HepG2 (cell line): ENCODE results near the gene SPSB1. TPM values are rescaled to one million over a fixed set of nuclear protein-coding genes. Genes with fewer than 3 reads are reported as not detected.
A peak's percentile ranks its signal among the peaks of the same experiment; 100 is the strongest.

ENCODE experiments used
- CENPX ChIP-seq: sonication (generic); formaldehyde crosslinking; IDR thresholded peaks from 2 replicates; pipeline ENCODE4 v1.9.0; 2021; ENCODE audit warnings: mild to moderate bottlenecking, missing genetic modification reagents, moderate library complexity
- DPF2 ChIP-seq: sonication (generic); formaldehyde crosslinking; IDR thresholded peaks from 2 replicates; pipeline ENCODE4 v1.4.0; 2020; ENCODE audit warnings: mild to moderate bottlenecking, low read depth, missing genetic modification reagents, borderline replicate concordance
- DR1 ChIP-seq: sonication (generic); formaldehyde crosslinking; IDR thresholded peaks from 2 replicates; pipeline ENCODE4 v1.8.0; 2021; ENCODE audit warnings: mild to moderate bottlenecking, missing genetic modification reagents, inconsistent platforms
- E2F1 ChIP-seq: sonication (generic); formaldehyde crosslinking; IDR thresholded peaks from 2 replicates; pipeline ENCODE4 v1.5.0; 2020; ENCODE audit warnings: missing genetic modification reagents
- HMGA1 ChIP-seq: sonication (generic); formaldehyde crosslinking; conservative IDR thresholded peaks from 2 replicates; pipeline ENCODE4 v1.4.0; 2020; ENCODE audit warnings: missing genetic modification reagents
- NBN ChIP-seq: fragments of 450-650 bp; conservative IDR thresholded peaks from 2 replicates; pipeline ENCODE4 v1.6.1; 2017
- NR2C2 ChIP-seq: sonication (generic); formaldehyde crosslinking; IDR thresholded peaks from 2 replicates; pipeline ENCODE4 v1.4.0; 2020; ENCODE audit warnings: missing genetic modification reagents, mild to moderate bottlenecking, moderate library complexity, borderline replicate concordance
- PTBP1 ChIP-seq: fragments of 200-400 bp; formaldehyde crosslinking; IDR thresholded peaks from 2 replicates; pipeline ENCODE4 v1.6.1; 2018; ENCODE audit warnings: low read length, low read depth; ENCODE audit not compliant: poor library complexity, severe bottlenecking
- RARG ChIP-seq: sonication (generic); formaldehyde crosslinking; IDR thresholded peaks from 2 replicates; pipeline ENCODE4 v1.4.0; 2020; ENCODE audit warnings: low read depth, mild to moderate bottlenecking, missing genetic modification reagents
- RELA ChIP-seq: sonication (generic); formaldehyde crosslinking; IDR thresholded peaks from 2 replicates; pipeline ENCODE4 v1.4.0; 2020; ENCODE audit warnings: missing genetic modification reagents
- SKIL ChIP-seq: sonication (generic); formaldehyde crosslinking; IDR thresholded peaks from 2 replicates; pipeline ENCODE4 v1.8.0; 2022; ENCODE audit warnings: missing genetic modification reagents, mild to moderate bottlenecking, moderate library complexity, borderline replicate concordance
- SMARCE1 ChIP-seq: fragments of 450-650 bp; IDR thresholded peaks from 2 replicates; pipeline ENCODE4 v1.6.1; 2017; ENCODE audit warnings: borderline replicate concordance
- YY1 ChIP-seq: IDR thresholded peaks from 2 replicates; pipeline ENCODE4 v1.6.1; 2011; ENCODE audit warnings: low read length, low read depth, moderate library complexity, mild to moderate bottlenecking; ENCODE audit not compliant: insufficient read depth, insufficient replicate concordance
- ZBTB3 ChIP-seq: sonication (generic); formaldehyde crosslinking; IDR thresholded peaks from 2 replicates; pipeline ENCODE4 v1.4.0; 2020; ENCODE audit warnings: low read depth, mild to moderate bottlenecking, moderate library complexity, missing genetic modification reagents, borderline replicate concordance
- ZC3H13 ChIP-seq: sonication (generic); formaldehyde crosslinking; IDR thresholded peaks from 2 replicates; pipeline ENCODE4 v1.8.1; 2023; ENCODE audit warnings: mild to moderate bottlenecking, missing genetic modification reagents, moderate library complexity
- ZFP36L1 ChIP-seq: sonication (generic); formaldehyde crosslinking; IDR thresholded peaks from 2 replicates; pipeline ENCODE4 v1.8.0; 2022; ENCODE audit warnings: mild to moderate bottlenecking, missing genetic modification reagents, moderate library complexity
- ZFX ChIP-seq: sonication (generic); formaldehyde crosslinking; IDR thresholded peaks from 2 replicates; pipeline ENCODE4 v1.4.0; 2020; ENCODE audit warnings: mild to moderate bottlenecking, low read depth, missing genetic modification reagents, moderate library complexity
- ZNF207 ChIP-seq: fragments of 450-650 bp; IDR thresholded peaks from 2 replicates; pipeline ENCODE4 v1.6.1; 2016; ENCODE audit warnings: antibody characterized with exemption, borderline replicate concordance
- ZNF251 ChIP-seq: sonication (generic); formaldehyde crosslinking; IDR thresholded peaks from 2 replicates; pipeline ENCODE4 v1.9.0; 2021; ENCODE audit warnings: mild to moderate bottlenecking, missing genetic modification reagents
- ZNF282 ChIP-seq: fragments of 450-650 bp; IDR thresholded peaks from 2 replicates; pipeline ENCODE4 v1.6.1; 2018; ENCODE audit not compliant: partially characterized antibody
- ZNF432 ChIP-seq: sonication (generic); formaldehyde crosslinking; IDR thresholded peaks from 2 replicates; pipeline ENCODE4 v1.5.0; 2020; ENCODE audit warnings: missing genetic modification reagents, mild to moderate bottlenecking, borderline replicate concordance
- ZNF564 ChIP-seq: sonication (generic); formaldehyde crosslinking; IDR thresholded peaks from 2 replicates; pipeline ENCODE4 v1.8.1; 2023; ENCODE audit warnings: mild to moderate bottlenecking, missing genetic modification reagents
- ZNF724P ChIP-seq: sonication (generic); formaldehyde crosslinking; IDR thresholded peaks from 2 replicates; pipeline ENCODE4 v1.8.0; 2022; ENCODE audit warnings: missing genetic modification reagents, borderline replicate concordance
- polyA plus RNA-seq, 8 experiments: library from polyadenylated mRNA; depleted of rRNA in 3 of 8; stranded (reverse) in 7 of 8; unstranded in 1 of 8; fragments of >200 nt; fragmentation: Illumina TruSeq in 4 of 8; extraction: Trizol in 4 of 8; gene quantifications; 2 replicates each; pipeline versions ENCODE4 v1.2.1 to v1.2.3, GENCODE V29; 2011 to 2016; ENCODE audit warnings: low read depth in 4 of 8, missing spikeins in 1 of 8, mixed read lengths in 1 of 8; ENCODE audit not compliant: insufficient read depth in 1 of 8
- total RNA-seq, 5 experiments: library from RNA; depleted of rRNA; stranded (reverse); fragments of >200 nt; fragmentation: Illumina TruSeq; extraction: Trizol; gene quantifications; 2 replicates each; pipeline ENCODE4 v1.2.3, GENCODE V29; 2016; ENCODE audit warnings: low read depth in 1 of 5
- TF ChIP-seq, protein P1 (sequence below): sonication (generic); formaldehyde crosslinking; IDR thresholded peaks from 2 replicates; pipeline ENCODE4 v1.5.1; 2020; ENCODE audit warnings: missing genetic modification reagents, mild to moderate bottlenecking, borderline replicate concordance
- TF ChIP-seq, protein P2 (sequence below): sonication (generic); formaldehyde crosslinking; IDR thresholded peaks from 2 replicates; pipeline ENCODE4 v1.8.1; 2023; ENCODE audit warnings: mild to moderate bottlenecking, missing genetic modification reagents, borderline replicate concordance

Gene SPSB1
- total and polyA plus RNA-seq, 2 of the 13 experiments (the other 11 are each of a cell fraction or from before 2014, with no cell fraction given), result 5.0 to 8.0 TPM

- TF ChIP-seq ZNF207 (no peak), ZBTB3 (no peak), ZNF432 (no peak), RELA (CRISPR knock-in tag) (no peak), ZNF564 (CRISPR knock-in tag) (no peak), YY1 (peak; percentile 6), SKIL (0 out of 2 replicates have a peak, but pooled peaks have one; percentile 11), PTBP1 (no peak), ZC3H13 (CRISPR knock-in tag) (no peak; the same call in 1 of the 2 replicates), DR1 (no peak), E2F1 (CRISPR knock-in tag) (no peak), RARG (CRISPR knock-in tag) (no peak), ZNF251 (CRISPR knock-in tag) (no peak), NBN (no peak), ZFX (CRISPR knock-in tag) (peak; percentile 57), DPF2 (0 out of 2 replicates have a peak, but pooled peaks have one; percentile 17), ZNF282 (no peak), HMGA1 (CRISPR knock-in tag) (no peak), ZFP36L1 (CRISPR knock-in tag) (no peak), CENPX (CRISPR knock-in tag) (no peak), NR2C2 (CRISPR knock-in tag) (peak; percentile 53; the same call in 1 of the 2 replicates), SMARCE1 (no peak), ZNF724P (CRISPR knock-in tag) (no peak)
- TF ChIP-seq, protein P1, sequence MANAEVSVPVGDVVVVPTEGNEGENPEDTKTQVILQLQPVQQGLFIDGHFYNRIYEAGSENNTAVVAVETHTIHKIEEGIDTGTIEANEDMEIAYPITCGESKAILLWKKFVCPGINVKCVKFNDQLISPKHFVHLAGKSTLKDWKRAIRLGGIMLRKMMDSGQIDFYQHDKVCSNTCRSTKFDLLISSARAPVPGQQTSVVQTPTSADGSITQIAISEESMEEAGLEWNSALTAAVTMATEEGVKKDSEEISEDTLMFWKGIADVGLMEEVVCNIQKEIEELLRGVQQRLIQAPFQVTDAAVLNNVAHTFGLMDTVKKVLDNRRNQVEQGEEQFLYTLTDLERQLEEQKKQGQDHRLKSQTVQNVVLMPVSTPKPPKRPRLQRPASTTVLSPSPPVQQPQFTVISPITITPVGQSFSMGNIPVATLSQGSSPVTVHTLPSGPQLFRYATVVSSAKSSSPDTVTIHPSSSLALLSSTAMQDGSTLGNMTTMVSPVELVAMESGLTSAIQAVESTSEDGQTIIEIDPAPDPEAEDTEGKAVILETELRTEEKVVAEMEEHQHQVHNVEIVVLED (CRISPR knock-in tag), result no peak
- TF ChIP-seq, protein P2, sequence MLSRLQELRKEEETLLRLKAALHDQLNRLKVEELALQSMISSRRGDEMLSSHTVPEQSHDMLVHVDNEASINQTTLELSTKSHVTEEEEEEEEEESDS (CRISPR knock-in tag), result no peak
These were observed 42.0 kb upstream of the SPSB1 start (continued) for GRCh38 chr1:9250411-9251381.
